HG02623 (cell line): Measurements from ENCODE around the gene SPC25.
"Not testable (repeated sequence)": the region's sequence is repeated elsewhere in the genome, so short reads cannot be mapped to it uniquely, and the experiment has no call there.

Experiments
- ATAC-seq: cut with Tn5 transposase; IDR thresholded peaks from one replicate; pipeline ENCODE4 v1.9.1; 2021; ENCODE audit warnings: moderate library complexity; ENCODE audit not compliant: unreplicated experiment

SPC25 gene

DNA sequence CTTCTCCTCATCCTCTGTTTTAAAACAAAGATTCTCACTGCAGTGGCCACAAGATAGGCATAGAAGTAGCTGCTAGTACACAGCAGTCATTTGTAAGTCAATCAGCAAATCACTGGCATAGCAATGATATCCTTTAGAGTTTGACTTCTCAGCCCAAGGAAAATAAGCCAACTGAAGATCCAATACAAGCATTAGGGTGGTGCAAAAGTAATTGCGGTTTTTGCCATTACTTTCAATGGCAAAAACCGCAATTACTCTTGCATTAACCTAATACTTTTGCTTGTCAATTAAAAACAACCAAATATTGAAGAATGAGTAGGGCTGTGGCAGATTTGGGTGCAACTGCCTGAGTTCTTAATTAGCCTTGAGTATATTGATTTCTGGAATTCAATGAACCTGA lies 13.7 kb upstream of the SPC25 start:
- ATAC-seq = no peak

GRCh38 chr2:168901003-168901402 lies 10.8 kb upstream of the SPC25 start, which contains the start of gene G6PC2:
TSS of gene G6PC2 (plus strand) at chr2:168901291. CDS start at chr2:168901332, 41 bp downstream.
- no peak for ATAC-seq

DNA sequence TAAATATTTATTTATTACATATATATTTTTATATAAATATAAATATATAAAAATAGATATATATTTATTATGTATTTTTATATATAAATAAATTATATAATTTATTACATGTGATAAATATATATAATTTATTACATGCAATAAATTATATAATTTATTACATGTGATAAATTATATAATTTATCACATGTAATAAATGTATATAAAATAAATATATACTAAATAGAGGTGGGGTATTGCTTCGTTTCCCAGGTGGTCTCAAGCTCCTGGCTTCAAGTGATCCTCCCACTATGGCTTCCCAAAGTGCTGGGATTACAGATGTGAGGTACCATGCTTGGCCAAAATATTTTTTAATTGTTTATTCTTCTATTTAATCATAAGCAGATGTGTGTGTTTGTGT lies 7.2 kb upstream of the SPC25 start:
- no peak for ATAC-seq

GRCh38 chr2:168896783-168897182 lies 6.6 kb upstream of the SPC25 start:
- ATAC-seq = no peak

GRCh38 chr2:168895771-168896170 lies 5.5 kb upstream of the SPC25 start:
- no peak for ATAC-seq

GRCh38 chr2:168894720-168895119 lies 4.5 kb upstream of the SPC25 start:
- ATAC-seq = no peak

DNA sequence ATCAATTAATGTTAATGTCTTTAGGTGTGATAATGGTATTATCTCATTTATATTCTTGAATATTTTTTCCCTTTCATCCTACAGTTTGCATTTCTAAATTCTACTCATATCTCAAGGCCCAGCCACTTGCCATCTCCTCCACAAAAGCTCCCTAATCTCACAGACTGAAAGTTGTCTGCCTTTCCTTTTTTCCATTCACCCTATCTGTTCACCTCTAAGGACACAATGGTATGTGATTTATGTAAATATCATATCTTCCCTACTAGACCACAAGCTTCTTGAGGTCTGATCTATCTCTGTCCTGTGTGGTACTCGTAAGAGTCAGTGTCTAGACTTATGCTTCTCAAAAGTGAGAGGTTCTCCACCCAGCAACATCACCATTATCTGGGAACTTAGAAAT lies 3.9 kb upstream of the SPC25 start:
- ATAC-seq = no peak

GRCh38 chr2:168892327-168892726 lies 2.1 kb upstream of the SPC25 start:
- no peak for ATAC-seq

DNA sequence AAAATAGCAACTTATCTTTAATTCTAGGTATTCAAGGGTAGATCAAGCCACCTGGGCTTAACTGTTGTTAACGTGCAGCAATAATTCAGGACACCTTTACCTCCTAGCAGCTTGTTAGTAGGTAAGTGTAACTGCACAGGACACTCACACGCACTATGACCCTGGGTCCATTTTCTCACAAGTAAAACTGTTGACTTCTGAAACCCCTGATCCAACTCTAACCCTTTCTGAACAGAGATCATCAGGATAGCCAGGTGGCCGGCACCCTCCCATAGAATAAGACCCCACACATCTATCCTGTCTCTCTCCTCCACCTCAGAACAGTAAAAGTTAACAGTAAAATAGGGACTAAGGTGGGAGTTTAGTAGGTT lies 610 bp downstream of the SPC25 start:
- no peak for ATAC-seq

DNA sequence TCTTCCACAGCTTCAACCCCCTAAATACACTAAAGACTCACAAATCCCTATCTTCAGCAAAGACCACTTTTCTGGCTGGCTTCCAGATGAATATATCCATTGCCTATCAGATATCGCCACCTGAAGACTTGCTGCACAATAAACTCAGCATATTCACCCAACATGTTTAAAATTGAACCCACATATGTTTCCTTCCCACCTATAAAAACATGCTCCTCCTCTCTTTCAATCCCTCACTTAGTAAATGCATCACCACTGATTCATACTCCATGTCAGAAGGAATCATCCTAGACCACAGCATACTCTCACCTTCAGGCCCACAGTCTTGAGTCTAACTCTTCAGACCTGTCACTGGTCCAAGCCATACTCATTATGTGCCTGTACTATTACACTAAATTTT lies 5.3 kb downstream of the SPC25 start:
- ATAC-seq = no peak

- not testable (repeated sequence) for ATAC-seq
Measured at GRCh38 chr2:168882163-168882562, 8.1 kb downstream of the SPC25 start.

GRCh38 chr2:168874368-168875054 lies 15.7 kb downstream of the SPC25 start:
- no peak for ATAC-seq

GRCh38 chr2:168870824-168871223 lies 19.4 kb downstream of the SPC25 start:
- not testable (repeated sequence) for ATAC-seq

- not testable (repeated sequence) for ATAC-seq
Measured at GRCh38 chr2:168870369-168870768, 19.9 kb downstream of the SPC25 start.

- ATAC-seq = not testable (repeated sequence)
Measured at GRCh38 chr2:168867164-168867563, 23.1 kb downstream of the SPC25 start.

DNA sequence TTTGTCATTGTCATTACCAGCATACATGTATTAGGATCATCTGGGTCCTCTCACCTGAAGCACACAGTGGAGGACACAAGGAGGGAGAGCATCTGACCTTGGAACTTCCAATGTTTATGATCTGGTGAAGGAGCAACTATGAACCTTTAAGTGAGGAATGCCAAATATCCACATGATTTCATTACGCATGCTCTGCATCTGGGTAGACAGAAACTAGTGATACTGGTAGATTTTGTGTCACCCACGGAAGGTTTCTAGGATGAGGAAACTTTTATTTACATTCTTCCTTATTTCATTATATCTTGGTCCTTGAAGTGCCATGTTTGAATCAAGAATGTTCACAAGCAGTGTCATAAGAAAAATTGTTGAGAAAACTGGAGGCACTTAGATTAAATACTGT lies 32.1 kb downstream of the SPC25 start:
- no peak for ATAC-seq

- ATAC-seq = no peak
Measured at GRCh38 chr2:168855601-168856000, 34.6 kb downstream of the SPC25 start.

- ATAC-seq = no peak
Measured at GRCh38 chr2:168854651-168855050, 35.6 kb downstream of the SPC25 start.

DNA sequence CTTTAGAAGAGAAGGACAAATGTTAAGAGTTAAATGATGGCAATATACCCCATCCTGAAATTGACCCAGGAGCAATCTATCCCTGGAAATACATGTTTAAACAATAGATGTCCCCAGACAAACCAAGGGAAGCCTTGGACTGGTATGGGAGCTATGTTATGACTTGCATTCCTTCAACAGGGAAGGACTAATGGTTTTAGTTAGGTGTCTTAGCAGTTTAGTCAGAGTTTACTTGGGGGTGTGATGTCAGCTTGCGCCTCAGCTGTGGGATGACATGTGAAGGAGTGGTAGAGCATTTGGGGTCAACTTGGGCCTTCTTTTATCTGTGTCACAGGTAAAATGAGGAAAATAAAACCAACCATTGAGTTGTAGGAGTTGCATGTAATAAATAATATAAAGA lies 36.8 kb downstream of the SPC25 start:
- no peak for ATAC-seq

DNA sequence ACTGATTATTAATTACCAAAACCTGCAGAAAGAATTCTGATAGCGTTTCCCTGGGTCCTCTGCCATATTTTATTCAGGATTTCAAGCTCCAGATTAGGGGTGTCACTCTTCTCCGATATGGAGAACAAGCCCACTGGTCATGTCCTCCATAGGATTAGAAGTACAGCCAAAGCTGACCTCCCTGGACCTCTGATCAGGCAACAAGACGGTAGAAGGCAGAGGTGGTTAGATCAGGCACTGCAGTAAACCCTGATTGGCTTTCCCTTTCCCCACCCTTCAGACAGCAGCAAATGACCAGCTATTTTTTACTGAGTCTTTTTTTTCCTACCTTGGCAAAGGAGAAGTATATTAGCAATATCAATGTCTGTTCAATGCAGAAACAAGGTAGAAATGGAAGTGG lies 37.7 kb downstream of the SPC25 start:
- ATAC-seq = no peak

DNA sequence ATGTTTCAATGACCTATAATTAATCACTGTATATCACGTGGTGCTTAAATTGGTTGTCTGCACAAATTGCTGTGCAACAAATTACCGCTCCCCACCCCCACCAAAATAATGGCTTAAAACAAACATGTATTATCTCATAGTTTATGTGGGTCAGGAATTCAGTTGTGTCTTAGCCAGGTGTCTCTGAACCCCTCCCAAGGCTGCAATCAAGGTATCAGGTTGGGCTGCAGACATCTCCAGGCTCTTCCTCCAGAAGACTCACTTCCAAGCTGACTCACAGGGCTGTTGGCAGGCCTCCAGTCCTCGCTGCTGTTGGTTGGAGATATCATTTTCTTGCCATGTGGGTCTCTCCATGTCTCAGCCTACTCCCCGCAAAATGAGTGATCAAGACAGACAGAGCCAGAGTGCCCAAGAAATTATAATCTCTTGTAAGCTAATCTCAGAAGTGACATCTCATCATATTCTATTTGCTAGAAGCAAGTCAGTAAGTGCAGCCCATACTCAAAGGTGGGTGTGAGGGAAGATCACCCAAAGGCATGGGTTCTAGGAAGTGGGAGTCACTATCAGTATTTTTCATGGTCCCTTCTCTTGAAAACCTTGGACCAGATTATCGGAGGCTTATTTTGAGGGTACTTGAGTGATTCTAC lies 38.4 kb downstream of the SPC25 start:
- no peak for ATAC-seq

DNA sequence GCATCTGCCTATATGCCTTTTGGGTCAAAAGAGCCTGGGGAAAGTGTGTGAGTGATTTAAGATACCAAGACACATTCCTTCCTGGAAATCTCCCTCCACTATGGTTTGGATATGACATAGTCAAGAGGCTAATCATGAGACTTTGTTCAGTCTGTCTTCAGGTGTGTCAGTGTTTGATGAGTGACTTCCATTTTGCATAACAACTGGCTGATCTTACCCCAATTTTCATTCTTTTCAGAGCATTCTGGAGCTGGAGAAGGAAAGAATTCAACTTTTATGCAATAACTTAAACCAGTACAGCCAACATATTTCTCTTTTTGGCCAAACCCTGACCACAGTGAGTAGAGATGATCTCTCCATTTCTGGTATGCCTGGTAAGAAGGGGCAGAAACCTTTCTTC lies 39.4 kb downstream of the SPC25 start:
- ATAC-seq = no peak

- no peak for ATAC-seq
Measured at GRCh38 chr2:168849610-168850009, 40.6 kb downstream of the SPC25 start.
